ENCODE measurements around the gene ANK3. TPM values are rescaled to one million over a fixed set of nuclear protein-coding genes. Genes with fewer than 3 reads are reported as not detected.

Gene ANK3
- total RNA-seq, 2 donors from 2014 or later = 189 to 198 TPM

GRCh38 chr10:60413306-60414012, 23.8 kb upstream of the ANK3 start:
- TF ChIP-seq CTCF (IDR thresholded peaks at IDR 0.05) = no peak
- DNase-seq (ENCODE audit: low spot score) = no peak
- H3K4me1 ChIP-seq = no peaks in the 10 kb centered on the region
- no peak overlapping the region for H3K4me3 ChIP-seq
- no peaks in the 10 kb centered on the region for H3K9me3 ChIP-seq
- H3K36me3 ChIP-seq = no peaks in the 10 kb centered on the region
- H3K27ac ChIP-seq = no peak overlapping the region
- H3K27me3 ChIP-seq = no peaks in the 10 kb centered on the region

DNA sequence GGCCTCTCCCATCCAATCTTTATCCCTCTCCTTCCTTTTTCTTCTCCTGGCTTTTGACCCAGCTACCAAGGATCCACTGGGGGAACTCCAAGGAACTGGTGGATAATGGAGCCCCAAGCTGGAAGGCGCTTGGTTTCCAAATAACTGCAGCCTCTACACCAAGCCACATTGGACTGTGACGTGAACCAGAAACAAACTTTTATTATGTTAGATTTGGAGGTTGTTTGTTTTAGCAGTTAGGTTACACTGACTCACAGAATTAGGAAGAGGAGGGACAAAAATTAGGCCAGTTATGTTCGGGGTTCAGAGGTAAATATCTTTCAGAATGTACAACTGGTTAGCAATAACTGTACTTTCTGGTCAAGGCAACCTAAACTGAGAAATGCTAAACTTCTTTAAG, 21.3 kb upstream of the ANK3 start:
- TF ChIP-seq CTCF (IDR thresholded peaks at IDR 0.05) = no peak
- Histone ChIP-seq H3K4me1 (no peaks in the 10 kb centered on the region), H3K4me3 (no peak overlapping the region), H3K27ac (no peak overlapping the region), H3K9me3 (no peaks in the 10 kb centered on the region), H3K27me3 (no peaks in the 10 kb centered on the region), H3K36me3 (no peaks in the 10 kb centered on the region)
- no peak for DNase-seq (ENCODE audit: low spot score)

GRCh38 chr10:60409202-60409601, 19.5 kb upstream of the ANK3 start:
- Histone ChIP-seq H3K27ac (no peak overlapping the region), H3K27me3 (no peaks in the 10 kb centered on the region), H3K4me1 (no peaks in the 10 kb centered on the region), H3K36me3 (no peaks in the 10 kb centered on the region), H3K9me3 (no peaks in the 10 kb centered on the region), H3K4me3 (no peak overlapping the region)
- DNase-seq (ENCODE audit: low spot score) = no peak
- TF ChIP-seq CTCF (IDR thresholded peaks at IDR 0.05) = no peak

DNA sequence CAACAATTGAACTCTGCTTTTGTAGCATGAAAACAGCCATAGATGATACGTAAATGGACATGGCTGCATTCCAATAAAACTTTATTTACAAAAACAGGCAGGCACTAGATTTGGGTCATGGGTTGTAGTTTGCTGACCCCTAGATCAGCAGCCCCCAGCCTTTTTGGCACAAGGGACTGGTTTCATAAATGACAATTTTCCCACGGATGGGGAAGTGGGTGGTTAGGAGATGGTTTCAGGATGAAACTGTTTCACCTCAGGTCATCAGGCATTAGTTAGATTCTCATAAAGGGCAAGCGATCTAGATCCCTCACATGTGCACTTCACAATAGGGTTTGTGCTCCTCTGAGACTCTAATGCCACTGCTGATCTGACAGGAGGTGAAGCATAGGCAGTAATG, 16.5 kb upstream of the ANK3 start:
- Histone ChIP-seq H3K4me1 (no peaks in the 10 kb centered on the region), H3K27ac (no peak overlapping the region), H3K9me3 (no peaks in the 10 kb centered on the region), H3K36me3 (no peaks in the 10 kb centered on the region), H3K27me3 (no peaks in the 10 kb centered on the region), H3K4me3 (no peak overlapping the region)
- TF ChIP-seq CTCF (IDR thresholded peaks at IDR 0.05) = no peak
- DNase-seq (ENCODE audit: low spot score) = no peak

- no peak for DNase-seq (ENCODE audit: low spot score)
- Histone ChIP-seq H3K36me3 (no peaks in the 10 kb centered on the region), H3K4me3 (no peak overlapping the region), H3K27ac (no peak overlapping the region), H3K4me1 (no peaks in the 10 kb centered on the region), H3K9me3 (no peaks in the 10 kb centered on the region), H3K27me3 (no peaks in the 10 kb centered on the region)
- TF ChIP-seq CTCF (IDR thresholded peaks at IDR 0.05) = no peak
These were observed 15.5 kb upstream of the ANK3 start for GRCh38 chr10:60405172-60405571.
